OCI-LY7 (cell line): ENCODE data around the gene CHMP4B. TPM values are rescaled to one million over a fixed set of nuclear protein-coding genes. Genes with fewer than 3 reads are reported as not detected.

Experiments
- BruUV-seq: library from RNA; stranded (reverse); fragments of 400-500 nt; replicated peaks from 2 replicates; lab custom pipeline; 2021; lab: Mats Ljungman, UMichigan
- CTCF ChIA-PET: fragments of 300-600 bp; sonication (Branson Sonifier 250); formaldehyde crosslinking; loops from one replicate; lab custom pipeline; 2022; ENCODE audit warnings: antibody characterized with exemption; ENCODE audit not compliant: unreplicated experiment; lab: Charles Lee
- POLR2A ChIA-PET: fragments of 300-600 bp; sonication (Branson Sonifier 250); formaldehyde crosslinking; loops from one replicate; lab custom pipeline; 2022; ENCODE audit warnings: antibody characterized with exemption; lab: Charles Lee
- DNase-seq: peaks from one replicate; pipeline ENCODE4 v3.0.0-alpha.2; 2015; ENCODE audit warnings: low spot score
- H2AFZ ChIP-seq: fragments of 200-600 bp; sonication (generic), shearing (Covaris generic); 2 replicates; pipeline ENCODE4 v1.6.1; 2014; ENCODE audit warnings: mild to moderate bottlenecking, antibody characterized with exemption, low read length, moderate library complexity
- H3K27ac ChIP-seq: fragments of 200-600 bp; sonication (generic); 2 replicates; pipeline ENCODE4 v1.5.1; 2014; ENCODE audit warnings: mixed run types, low read depth, mild to moderate bottlenecking, moderate library complexity, low read length, inconsistent platforms; ENCODE audit not compliant: poor library complexity, severe bottlenecking
- H3K36me3 ChIP-seq: fragments of 200-600 bp; sonication (generic); 2 replicates; pipeline ENCODE4 v1.6.1; 2014; ENCODE audit warnings: mild to moderate bottlenecking, antibody characterized with exemption, low read length, moderate library complexity, mixed read lengths; ENCODE audit not compliant: insufficient read depth
- H3K4me1 ChIP-seq: fragments of 200-600 bp; sonication (generic); 2 replicates; pipeline ENCODE4 v1.5.1; 2014; ENCODE audit warnings: mild to moderate bottlenecking, low read length; ENCODE audit not compliant: insufficient read depth, poor library complexity, severe bottlenecking
- H3K4me2 ChIP-seq: fragments of 200-600 bp; sonication (generic); 2 replicates; pipeline ENCODE4 v1.6.1; 2014; ENCODE audit warnings: mild to moderate bottlenecking, low read length
- H3K4me3 ChIP-seq: fragments of 200-600 bp; sonication (generic); 2 replicates; pipeline ENCODE4 v1.5.1; 2014; ENCODE audit warnings: mild to moderate bottlenecking, low read depth, low read length; ENCODE audit not compliant: poor library complexity, severe bottlenecking
- H3K79me2 ChIP-seq: fragments of 200-600 bp; sonication (generic); 2 replicates; pipeline ENCODE4 v1.6.1; 2016; ENCODE audit warnings: low read depth, mild to moderate bottlenecking, low read length, moderate library complexity, mixed read lengths; ENCODE audit not compliant: insufficient read depth
- H3K9me2 ChIP-seq: fragments of 200-600 bp; sonication (generic); 2 replicates; pipeline ENCODE4 v1.6.1; 2016; ENCODE audit warnings: mild to moderate bottlenecking, low read length, mixed read lengths; ENCODE audit not compliant: insufficient read depth
- H3K9me3 ChIP-seq: fragments of 200-600 bp; sonication (generic); 2 replicates; pipeline ENCODE4 v1.6.1; 2014; ENCODE audit warnings: mild to moderate bottlenecking, mixed run types, low read length, mixed read lengths
- H4K20me1 ChIP-seq: fragments of 200-600 bp; sonication (generic); 2 replicates; pipeline ENCODE4 v1.6.1; 2014; ENCODE audit warnings: mild to moderate bottlenecking, antibody characterized with exemption, low read length, moderate library complexity, mixed read lengths; ENCODE audit not compliant: insufficient read depth
- EZH2phosphoT487 ChIP-seq: fragments of 200-600 bp; sonication (generic); IDR thresholded peaks from 2 replicates; pipeline ENCODE4 v1.6.1; 2018; ENCODE audit warnings: low read depth, borderline replicate concordance, mild to moderate bottlenecking, mixed run types, antibody characterized with exemption, low read length, moderate library complexity, mixed read lengths
- intact Hi-C: fragments of 100-400 bp; cut with micrococcal nuclease; formaldehyde crosslinking; loops from one replicate; pipeline ENCODE4 v1.10.0; 2022; ENCODE audit not compliant: unreplicated experiment
- total RNA-seq, 2 experiments: library from RNA; depleted of rRNA in 1 of 2; stranded (reverse); fragments of >200 nt in 1 of 2; shearing (Covaris generic) in 1 of 2; gene quantifications; 2 replicates each; pipeline ENCODE4 v1.2.3, GENCODE V29; 2014 to 2022
- TF ChIP-seq, protein P1 (sequence below): fragments of 200-600 bp; sonication (generic); conservative IDR thresholded peaks from 2 replicates; pipeline ENCODE4 v1.5.1; 2014; ENCODE audit warnings: mild to moderate bottlenecking, antibody characterized with exemption, low read length, moderate library complexity, mixed read lengths

Gene CHMP4B
- total RNA-seq, 2 experiments from 2014 or later: 32.4 to 84.2 TPM

DNA sequence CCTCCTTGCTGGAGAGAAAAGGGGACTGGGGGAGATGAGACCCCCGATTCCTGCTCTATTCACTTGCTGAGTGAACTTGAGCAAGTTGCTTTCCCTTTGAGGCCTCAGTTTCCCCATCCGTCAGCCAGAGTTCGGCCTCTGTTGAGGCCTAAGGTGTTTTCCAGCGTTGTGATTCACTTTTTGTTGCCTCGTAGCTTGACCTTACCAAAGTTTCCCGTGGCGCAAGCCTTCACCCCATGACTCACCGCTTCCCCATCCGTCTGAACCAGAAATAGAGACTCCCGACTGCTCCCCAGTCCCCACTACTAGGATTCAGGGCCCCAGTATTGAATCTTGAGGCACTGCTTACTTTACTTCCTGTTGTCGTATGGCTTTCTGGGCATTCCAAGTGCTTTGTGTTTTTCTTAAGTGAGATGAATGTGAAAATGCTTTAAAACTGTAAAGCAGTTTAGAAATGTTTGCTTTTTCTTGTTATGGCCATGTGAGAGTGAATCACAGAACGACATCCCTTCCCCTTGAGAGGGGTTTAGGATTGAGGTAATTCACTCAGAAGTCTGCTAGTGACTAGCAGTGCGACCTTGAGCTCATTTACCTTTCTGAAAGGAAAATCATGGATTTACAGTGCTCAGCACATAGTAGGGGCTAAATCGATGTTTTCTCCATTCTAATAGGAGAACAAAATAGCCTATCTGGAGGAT, 1.2 kb downstream of the CHMP4B start:
- peaks cover 21% of the 10 kb centered on the region for H3K4me1 ChIP-seq
- no peak overlapping the region; the same call in 1 of the 2 replicates for H2AFZ ChIP-seq
- no peak for TF ChIP-seq EZH2phosphoT487
- TF ChIP-seq, protein P1, sequence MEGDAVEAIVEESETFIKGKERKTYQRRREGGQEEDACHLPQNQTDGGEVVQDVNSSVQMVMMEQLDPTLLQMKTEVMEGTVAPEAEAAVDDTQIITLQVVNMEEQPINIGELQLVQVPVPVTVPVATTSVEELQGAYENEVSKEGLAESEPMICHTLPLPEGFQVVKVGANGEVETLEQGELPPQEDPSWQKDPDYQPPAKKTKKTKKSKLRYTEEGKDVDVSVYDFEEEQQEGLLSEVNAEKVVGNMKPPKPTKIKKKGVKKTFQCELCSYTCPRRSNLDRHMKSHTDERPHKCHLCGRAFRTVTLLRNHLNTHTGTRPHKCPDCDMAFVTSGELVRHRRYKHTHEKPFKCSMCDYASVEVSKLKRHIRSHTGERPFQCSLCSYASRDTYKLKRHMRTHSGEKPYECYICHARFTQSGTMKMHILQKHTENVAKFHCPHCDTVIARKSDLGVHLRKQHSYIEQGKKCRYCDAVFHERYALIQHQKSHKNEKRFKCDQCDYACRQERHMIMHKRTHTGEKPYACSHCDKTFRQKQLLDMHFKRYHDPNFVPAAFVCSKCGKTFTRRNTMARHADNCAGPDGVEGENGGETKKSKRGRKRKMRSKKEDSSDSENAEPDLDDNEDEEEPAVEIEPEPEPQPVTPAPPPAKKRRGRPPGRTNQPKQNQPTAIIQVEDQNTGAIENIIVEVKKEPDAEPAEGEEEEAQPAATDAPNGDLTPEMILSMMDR: no peak
- intact Hi-C loops: loop anchor here (5.0 kb wide), 1 partner anchor 300 kb away; the partner anchor contains the start of gene EIF2S2
- no peaks in the 10 kb centered on the region for H3K9me3 ChIP-seq
- TSS peak; percentile 69 for BruUV-seq
- peak overlapping the region; percentile 96 for H3K4me2 ChIP-seq
- no peaks in the 10 kb centered on the region for H3K9me2 ChIP-seq
- ChIA-PET POLR2A (interaction anchor here (0.6 to 1.7 kb wide), 4 partner anchors 16 to 296 kb away, joined by 3 to 5 read pairs (median 4); no protein-coding TSS in a partner anchor), CTCF (interaction anchor here (1.3 kb wide), 1 partner anchor 34 kb away, joined by 3 read pairs; no protein-coding TSS in a partner anchor)
- H4K20me1 ChIP-seq: peaks cover 17% of the 10 kb centered on the region; the same call in 1 of the 2 replicates
- H3K36me3 ChIP-seq: peaks cover 32% of the 10 kb centered on the region
- H3K27ac ChIP-seq: peak overlapping the region; percentile 61
- DNase-seq: no peak
- H3K4me3 ChIP-seq: peak overlapping the region; percentile 92
- peaks cover 60% of the 10 kb centered on the region for H3K79me2 ChIP-seq

DNA sequence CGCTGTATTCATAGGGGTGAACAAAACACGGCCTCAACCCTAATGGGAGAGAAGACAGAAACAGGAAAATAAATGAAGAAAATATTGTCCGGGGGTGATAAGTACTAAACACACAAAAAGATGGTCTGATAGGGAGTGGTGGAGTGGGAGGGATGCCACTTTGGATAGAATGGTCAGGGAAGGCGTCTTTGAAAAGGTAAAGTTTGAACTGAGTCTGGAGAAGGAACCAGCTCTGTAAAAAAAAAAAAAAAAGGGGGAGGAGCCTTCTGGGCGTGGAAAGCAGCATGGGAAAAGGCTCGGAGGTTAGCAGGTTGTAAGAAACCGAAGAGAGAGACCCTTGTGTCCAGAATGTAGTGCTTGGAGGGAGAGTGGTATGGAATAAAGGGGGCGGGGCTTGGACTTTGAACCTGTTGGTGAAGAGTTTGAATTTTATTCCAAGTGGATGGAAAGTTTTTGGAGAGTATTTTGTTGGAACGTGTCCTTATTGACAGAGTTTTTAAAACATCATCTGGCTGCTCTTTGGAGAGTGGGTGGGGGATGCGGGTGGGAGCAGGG, 1.8 kb downstream of the CHMP4B start:
- CTCF ChIA-PET: no interaction called here
- no peak for DNase-seq
- TF ChIP-seq EZH2phosphoT487: no peak
- TF ChIP-seq, protein P1: no peak
- H3K4me2 ChIP-seq: peak overlapping the region; percentile 96
- H3K27ac ChIP-seq: peak overlapping the region; percentile 61
- no TSS peak for BruUV-seq
- H3K36me3 ChIP-seq: peaks cover 32% of the 10 kb centered on the region
- peaks cover 27% of the 10 kb centered on the region for H3K4me1 ChIP-seq
- peak overlapping the region; percentile 92 for H3K4me3 ChIP-seq
- H3K9me2 ChIP-seq: no peaks in the 10 kb centered on the region
- POLR2A ChIA-PET: interaction anchor here (0.6 to 1.7 kb wide), 6 partner anchors 15 to 295 kb away, joined by 3 to 5 read pairs (median 4); no protein-coding TSS in a partner anchor
- intact Hi-C loops: loop anchor here (5.0 kb wide), 1 partner anchor 299 kb away; the partner anchor contains the start of gene EIF2S2
- H2AFZ ChIP-seq: no peak overlapping the region
- peaks cover 67% of the 10 kb centered on the region for H3K79me2 ChIP-seq
- H4K20me1 ChIP-seq: peaks cover 17% of the 10 kb centered on the region; the same call in 1 of the 2 replicates
- no peaks in the 10 kb centered on the region for H3K9me3 ChIP-seq
